Measurements from ENCODE around the gene ATP11A. TPM values are rescaled to one million over a fixed set of nuclear protein-coding genes. Genes with fewer than 3 reads are reported as not detected.

Gene ATP11A
- total and polyA plus RNA-seq, 9 of the 15 experiments (the other 6 are each of a cell fraction or from before 2014, with no cell fraction given): 0.38 to 34.2 (median 4.2) TPM

GRCh38 chr13:112828082-112828699, 138.4 kb downstream of the ATP11A start:
- H3K4me3 ChIP-seq: no peak overlapping the region
- peaks cover 55% of the 10 kb centered on the region; the same call in 2 of the 3 replicates for H3K36me3 ChIP-seq (ENCODE audit: control insufficient read depth, insufficient read depth, low read length)
- no peak overlapping the region for H3K27ac ChIP-seq (ENCODE audit: extremely low read depth, low read depth, low read length)
- in situ Hi-C loops (cut with MboI): no loop called here
- no TSS peak for BruUV-seq (replicated peaks)
- WGBS (ENCODE audit: insufficient coverage, low coverage, missing lambda C conversion rate): 98% methylated on average over 7 of the region's 19 CpGs
- TF ChIP-seq ZBTB49 (CRISPR knock-in tag; IDR thresholded peaks at IDR 0.05; ENCODE audit: borderline replicate concordance): no peak
- TF ChIP-seq ZBTB33 (CRISPR knock-in tag; IDR thresholded peaks at IDR 0.05): 0 out of 2 replicates have a peak, but pooled peaks have one; percentile 15
- H2AFZ ChIP-seq (ENCODE audit: low read depth, low read length): no peak overlapping the region
- ChIA-PET POLR2A (no interaction called here), CTCF (ENCODE audit: low intra/inter-chr PET ratio) (no interaction called here)
- no peaks in the 10 kb centered on the region for H3K27me3 ChIP-seq (ENCODE audit: control insufficient read depth in 2 of 2, insufficient read depth in 2 of 2, low read length in 2 of 2)
- ATAC-seq: no peak
- no peak for FAIRE-seq
- H3K4me2 ChIP-seq (ENCODE audit: insufficient read depth, low read length): no peak overlapping the region
- H3K9me1 ChIP-seq (ENCODE audit: control insufficient read depth, insufficient read depth, low read length): no peaks in the 10 kb centered on the region
- no peaks in the 10 kb centered on the region for H3K79me2 ChIP-seq (ENCODE audit: control insufficient read depth, insufficient read depth, low read length)
- no peak overlapping the region for H3K9ac ChIP-seq (ENCODE audit: insufficient read depth in 1 of 2, low read depth in 2 of 2, low read length in 2 of 2)
- H4K20me1 ChIP-seq (replicated peaks; ENCODE audit: control insufficient read depth, insufficient read depth, low read length): no peaks in the 10 kb centered on the region
- DNase-seq (ENCODE audit: extremely low read depth in 1 of 4, low spot score in 3 of 4): no peak
- intact Hi-C loops (cut with micrococcal nuclease): no loop called here
- H3K9me3 ChIP-seq (replicated peaks; ENCODE audit: control insufficient read depth, insufficient read depth, low read depth, low read length): no peaks in the 10 kb centered on the region
- H3K4me1 ChIP-seq (replicated peaks in 1 of 2; ENCODE audit: control insufficient read depth in 2 of 2, insufficient read depth in 2 of 2, low read length in 2 of 2): no peaks in the 10 kb centered on the region
